Activated naive CD4-positive, alpha-beta T cell (primary cell): Measurements from ENCODE around the gene RAX2.

Source experiments
- DNase-seq, 4 experiments: peaks; one replicate each; lab custom pipeline; 2025; lab: John Stamatoyannopoulos, UW

RAX2 gene

DNA sequence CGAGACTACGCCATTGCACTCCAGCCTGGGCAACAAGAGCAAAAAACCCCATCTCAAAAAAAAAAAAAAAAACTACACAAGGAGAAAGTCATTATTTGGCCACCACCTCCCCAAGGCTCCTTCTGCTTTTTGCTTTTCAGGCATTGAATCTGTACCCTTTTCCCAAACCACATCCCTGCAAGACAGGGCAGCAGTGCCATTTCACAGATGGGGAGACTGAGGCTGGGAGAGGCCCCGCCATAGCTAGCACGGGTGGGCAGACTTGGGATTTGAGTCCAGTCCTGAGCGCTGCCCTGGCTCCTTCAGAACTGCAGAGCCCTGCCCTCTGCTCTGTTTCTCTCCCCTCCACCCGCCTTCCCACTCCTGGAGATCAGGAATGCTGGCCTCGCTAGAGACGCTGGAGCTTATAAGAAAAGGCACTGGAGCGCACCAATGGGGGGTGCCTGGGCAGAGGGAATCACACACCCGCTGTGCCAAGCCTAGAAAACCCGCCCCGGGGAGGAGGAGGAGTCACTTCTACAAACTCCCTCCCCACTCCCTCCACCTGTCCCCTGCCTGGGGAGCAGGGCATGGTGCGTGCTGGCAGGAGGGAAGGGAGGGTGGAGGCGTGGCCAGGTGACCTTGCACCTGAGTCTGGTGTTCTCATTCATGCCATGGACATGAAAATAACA lies 46.3 kb downstream of the RAX2 start:
- no peak for DNase-seq

DNA sequence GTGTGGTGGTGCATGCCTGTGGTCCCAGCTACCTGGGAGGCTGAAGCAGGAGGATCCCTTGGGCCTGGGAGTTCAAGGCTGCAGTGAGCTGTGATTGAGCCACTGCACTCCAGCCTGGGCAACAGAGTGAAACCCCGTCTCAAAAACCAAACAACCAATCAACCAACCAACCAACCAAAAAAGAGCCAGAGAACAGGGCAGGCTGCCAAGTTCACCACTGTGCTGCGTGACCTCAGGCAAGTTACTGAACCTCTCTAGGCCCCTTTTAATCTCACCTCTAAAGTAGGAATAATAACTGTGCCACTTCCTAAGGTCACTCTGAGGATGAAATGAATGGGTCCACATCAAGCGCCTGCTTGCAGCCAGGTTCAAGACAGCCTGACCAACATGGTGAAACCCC lies 46.9 kb downstream of the RAX2 start:
- DNase-seq: no peak

- no peak for DNase-seq
Observed at GRCh38 chr19:3723883-3724282, 48.1 kb downstream of the RAX2 start.

GRCh38 chr19:3723110-3723488 lies 48.9 kb downstream of the RAX2 start:
- no peak for DNase-seq

GRCh38 chr19:3722443-3723109 lies 49.5 kb downstream of the RAX2 start:
- DNase-seq: no peak

GRCh38 chr19:3721887-3722442 lies 50.1 kb downstream of the RAX2 start:
- DNase-seq: no peak

DNA sequence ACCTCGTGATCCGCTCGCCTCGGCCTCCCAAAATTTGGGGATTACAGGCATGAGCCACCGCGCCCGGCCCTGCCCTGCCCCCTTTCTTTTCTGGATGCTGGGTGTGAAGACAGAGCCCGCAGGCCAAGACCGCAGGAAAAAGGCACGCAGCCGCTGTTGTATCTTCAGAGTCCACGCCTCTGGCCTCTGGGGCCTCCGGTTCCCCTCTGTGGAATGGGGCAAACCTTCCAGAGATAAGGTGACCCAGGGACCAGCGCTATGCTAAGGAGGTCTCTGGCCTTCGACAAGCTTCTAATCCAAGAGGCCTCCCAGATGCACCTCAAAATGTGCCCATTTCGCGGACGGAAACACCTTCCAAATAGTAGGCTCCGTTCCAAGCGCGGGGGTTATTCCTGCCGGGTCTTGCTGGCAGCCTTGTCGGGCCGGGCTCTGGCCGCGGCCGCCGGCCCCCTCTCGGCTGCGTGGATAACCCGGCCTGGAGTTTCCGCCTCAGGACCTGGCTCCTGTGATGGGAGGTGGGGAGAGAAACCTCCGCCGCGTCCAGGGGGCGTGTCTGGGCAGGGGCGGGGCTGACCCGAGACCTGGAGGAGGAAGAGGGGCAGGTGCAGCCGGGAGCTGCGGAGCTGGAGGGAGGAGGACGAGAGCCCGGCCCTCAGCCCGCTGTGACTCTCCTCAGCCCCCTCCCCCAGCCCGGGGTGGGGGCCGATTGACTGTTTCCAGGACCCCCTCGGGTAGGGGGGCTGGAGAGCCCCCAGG lies 50.7 kb downstream of the RAX2 start:
- DNase-seq: peak; percentile 60 to 86 (median 74)

GRCh38 chr19:3720349-3720917 lies 51.6 kb downstream of the RAX2 start:
- no peak for DNase-seq

- no peak for DNase-seq
Observed at GRCh38 chr19:3719868-3720267, 52.2 kb downstream of the RAX2 start.
